IPS-NIHi7 (cell line): Measurements from ENCODE around the gene ZNF892.
A peak's percentile ranks its signal among the peaks of the same experiment; 100 is the strongest.
"Not testable (repeated sequence)": the region's sequence is repeated elsewhere in the genome, so short reads cannot be mapped to it uniquely, and the experiment has no call there.

Experiments
- DNase-seq: peaks from one replicate; pipeline ENCODE4 v3.0.0; 2012; ENCODE audit warnings: mixed read lengths; ENCODE audit errors: extremely low spot score

Gene ZNF892

DNA sequence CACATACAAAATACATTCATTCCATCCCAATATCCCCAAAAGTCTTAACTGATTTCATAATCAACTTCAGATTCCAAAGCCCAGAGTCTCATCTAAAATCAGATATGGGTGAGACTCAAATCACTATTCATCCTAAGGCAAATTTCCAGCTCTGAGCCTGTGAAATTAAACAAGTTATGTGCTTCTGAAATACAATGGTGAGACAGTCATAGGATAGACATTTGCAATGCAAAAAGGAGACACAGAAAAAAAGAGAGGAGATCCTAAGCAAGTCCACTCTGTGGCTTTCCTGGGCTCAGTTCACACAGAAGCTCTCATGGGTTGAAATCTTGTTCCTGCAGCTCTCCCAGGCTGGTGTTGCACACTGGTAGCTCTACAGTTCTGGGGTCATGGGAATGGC lies 18.3 kb downstream of the ZNF892 start:
- no peak for DNase-seq

DNA sequence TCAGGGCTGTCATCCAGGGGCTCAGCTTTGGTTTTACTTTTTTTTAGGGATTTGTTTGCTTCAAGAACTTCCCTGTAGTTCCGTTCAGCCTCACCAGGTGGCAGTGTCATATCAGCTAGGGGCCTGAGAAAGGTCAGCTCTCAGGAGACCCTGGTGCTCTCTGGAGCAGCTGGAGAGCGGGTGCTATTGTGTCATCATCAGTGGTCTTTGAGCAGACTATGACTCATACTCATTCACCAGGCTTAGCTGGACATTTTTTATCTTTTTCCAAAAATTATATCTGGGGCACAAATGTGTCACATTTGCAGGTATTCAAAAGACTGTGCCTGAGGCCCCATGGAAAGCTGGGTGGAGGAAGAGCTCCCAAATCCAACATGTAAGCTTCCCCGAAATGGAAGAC lies 24.4 kb downstream of the ZNF892 start:
- DNase-seq = peak; percentile 88

DNA sequence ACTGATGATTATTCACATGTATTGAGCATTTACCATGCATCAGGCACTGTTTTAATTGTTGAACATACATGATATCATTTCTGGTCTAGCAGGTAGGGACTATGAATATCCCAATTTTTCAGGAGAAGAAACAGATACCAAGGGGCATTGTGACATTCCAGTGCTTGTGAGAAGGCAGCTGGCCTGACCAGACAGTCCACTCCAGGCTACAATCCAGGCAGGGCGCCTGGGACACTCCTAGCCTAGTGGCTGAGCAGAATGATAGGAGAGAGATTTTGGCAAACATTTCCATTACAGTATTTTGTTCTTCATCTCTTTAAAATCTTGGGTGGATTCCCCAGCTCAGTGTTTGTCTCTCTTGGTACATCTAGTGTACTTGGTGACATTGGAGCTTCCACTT lies 24.9 kb downstream of the ZNF892 start:
- no peak for DNase-seq

DNA sequence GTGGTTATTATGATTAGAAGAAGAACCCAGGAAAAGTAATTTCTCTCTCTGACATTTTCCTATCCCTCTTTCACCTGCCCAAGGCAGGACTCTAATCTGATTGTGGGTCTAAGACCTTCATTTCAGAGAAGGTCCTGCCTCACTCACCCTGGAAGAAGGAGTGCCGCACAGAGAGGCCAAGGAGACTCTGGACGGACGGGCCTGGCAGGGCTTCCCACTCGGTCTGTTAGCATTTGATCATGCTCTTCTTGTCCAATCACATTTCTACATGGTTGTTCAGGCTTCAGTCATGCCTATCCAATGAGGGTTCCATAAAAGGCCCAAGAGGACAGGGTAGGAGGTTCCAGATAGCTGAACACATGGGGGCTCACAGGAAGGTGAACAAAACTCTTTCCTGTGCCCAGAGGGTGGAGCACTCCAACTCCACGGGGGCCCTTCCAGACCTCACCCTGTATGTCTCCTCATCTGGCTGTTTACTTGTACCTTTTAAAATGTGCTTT lies 27.0 kb downstream of the ZNF892 start:
- DNase-seq = no peak

DNA sequence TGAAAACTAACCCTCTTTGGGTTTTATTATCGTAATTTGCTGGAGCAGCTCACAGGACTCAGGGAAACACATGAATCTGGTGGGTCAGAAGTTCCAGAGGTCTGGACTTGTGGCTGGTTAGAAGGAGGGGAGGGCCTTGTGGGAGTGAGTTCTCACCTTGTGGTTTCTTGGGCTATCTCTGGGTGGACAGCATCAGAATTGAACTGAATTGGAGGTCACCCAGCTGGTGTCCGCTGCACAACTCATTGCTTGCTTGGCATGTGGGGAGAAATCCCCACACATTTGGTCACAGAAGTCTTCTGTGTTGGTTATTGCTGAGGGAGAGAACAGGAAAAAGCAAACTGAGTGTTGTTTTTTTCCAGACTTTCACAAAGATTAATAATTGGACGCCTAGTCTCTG lies 27.5 kb downstream of the ZNF892 start:
- DNase-seq = no peak

DNA sequence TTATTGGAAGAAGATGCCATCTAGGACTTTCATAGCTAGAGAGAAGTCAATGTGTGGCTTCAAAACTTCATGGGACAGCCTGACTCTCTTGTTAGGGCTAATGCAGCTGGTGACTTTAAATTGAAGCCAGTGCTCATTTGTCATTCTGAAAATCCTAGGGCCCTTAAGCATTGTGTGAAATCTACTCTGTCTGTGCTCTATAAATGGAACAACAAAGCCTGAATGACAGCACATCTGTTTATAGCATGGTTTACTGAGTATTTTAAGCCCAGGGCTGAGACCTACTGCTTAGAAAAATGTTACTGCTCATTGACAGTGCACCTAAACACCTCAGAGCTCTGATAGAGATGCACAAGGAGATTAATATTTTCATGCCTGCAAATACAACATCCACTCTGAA lies 30.8 kb downstream of the ZNF892 start:
- DNase-seq = no peak

DNA sequence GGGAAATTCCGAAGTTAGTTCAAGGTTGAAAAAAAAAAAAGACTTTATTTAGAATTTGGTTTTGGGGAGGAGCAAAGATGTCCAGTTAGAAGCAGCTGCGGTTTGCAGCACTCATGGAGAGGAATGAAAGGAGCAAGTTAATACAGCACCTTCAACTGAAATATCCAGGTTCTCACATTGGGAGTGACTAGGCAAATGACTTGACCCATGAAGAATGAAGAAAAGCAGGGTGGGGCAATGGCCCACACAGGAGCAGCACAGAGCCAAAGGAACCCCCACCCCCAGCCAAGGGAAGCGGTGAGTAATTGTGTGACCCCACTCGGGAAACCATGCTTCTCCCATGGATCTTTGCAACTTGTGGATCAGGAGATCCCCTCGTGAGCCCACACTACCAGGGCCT lies 32.8 kb downstream of the ZNF892 start:
- no peak for DNase-seq

DNA sequence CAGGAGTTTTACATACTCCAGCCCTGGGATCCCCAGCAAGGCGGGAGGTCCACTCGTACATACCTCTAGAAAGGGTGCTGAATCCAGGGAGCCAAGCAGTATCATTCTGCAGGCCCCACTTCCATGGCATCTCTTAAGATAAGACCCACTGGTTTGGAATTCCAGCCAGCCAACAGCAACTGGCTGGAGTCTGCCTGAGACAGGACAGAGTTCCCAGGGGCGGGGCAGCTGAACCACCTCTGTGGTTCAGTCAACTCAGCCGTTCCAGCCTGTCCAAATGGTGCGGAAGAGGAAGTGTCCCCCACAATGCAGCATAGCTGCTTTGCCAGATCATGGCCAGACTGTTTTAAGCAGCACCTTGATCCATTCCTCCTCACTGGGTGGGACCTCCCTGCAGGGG lies 33.2 kb downstream of the ZNF892 start:
- DNase-seq = no peak

DNA sequence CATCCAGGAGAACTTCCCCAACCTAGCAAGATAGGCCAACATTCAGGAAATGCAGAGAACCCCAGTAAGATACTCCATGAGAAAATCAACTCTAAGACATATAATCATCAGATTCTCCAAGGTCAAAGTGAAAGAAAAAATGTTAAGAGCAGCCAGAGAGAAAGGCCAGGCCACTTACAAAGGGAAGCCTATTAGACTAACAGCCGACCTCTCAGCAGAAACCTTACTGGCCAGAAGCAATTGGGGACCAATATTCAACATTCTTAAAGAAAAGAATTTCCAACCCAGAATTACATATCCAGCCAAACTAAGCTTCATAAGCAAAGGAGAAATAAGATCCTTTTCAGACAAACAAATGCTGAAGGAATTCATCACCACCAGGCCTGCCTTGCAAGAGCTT lies 34.8 kb downstream of the ZNF892 start:
- DNase-seq = not testable (repeated sequence)
